ENCODE data around the gene LCK.
"Not testable (repeated sequence)": the region's sequence is repeated elsewhere in the genome, so short reads cannot be mapped to it uniquely, and the experiment has no call there.

Gene LCK

GRCh38 chr1:32240140-32240951, 10.7 kb upstream of the LCK start:
- peak; percentile 34 for DNase-seq

DNA sequence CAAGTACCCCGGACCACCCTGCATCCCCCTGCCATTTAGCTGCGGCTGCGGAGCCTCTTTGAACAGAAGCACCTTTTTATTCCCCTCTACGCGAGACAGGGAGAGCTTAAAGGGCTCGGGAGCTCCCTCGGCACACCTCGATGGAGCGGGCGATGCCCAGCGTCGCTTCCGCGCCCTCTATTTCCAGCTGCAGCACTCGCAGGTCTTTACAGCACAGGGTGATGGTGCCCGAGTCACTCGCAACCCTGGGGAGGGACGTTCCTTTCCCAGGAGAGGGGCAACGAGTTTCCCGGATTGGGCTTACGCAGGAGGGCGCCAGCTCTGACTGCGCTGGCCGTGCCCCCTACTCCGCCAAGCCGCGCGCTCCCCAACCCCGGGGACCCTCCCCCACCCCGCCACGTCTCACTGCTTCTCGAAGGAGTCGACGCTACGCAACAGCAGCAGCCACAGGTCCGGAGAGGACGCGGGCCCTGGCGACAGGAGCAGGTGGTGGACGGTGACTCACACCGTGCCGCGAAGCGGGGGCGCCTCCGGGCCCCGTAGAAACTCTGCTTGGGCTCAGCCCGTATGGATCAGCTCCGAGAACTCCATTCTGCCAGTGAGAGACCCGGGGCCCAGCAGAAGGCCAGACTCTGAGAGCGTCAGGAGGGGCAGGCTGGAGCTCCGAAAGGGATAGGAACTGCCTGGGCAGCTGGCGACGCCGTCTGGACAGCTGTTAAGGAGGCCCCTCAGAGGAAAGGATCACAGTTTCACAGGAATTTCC, 9.9 kb upstream of the LCK start:
- DNase-seq: no peak

DNA sequence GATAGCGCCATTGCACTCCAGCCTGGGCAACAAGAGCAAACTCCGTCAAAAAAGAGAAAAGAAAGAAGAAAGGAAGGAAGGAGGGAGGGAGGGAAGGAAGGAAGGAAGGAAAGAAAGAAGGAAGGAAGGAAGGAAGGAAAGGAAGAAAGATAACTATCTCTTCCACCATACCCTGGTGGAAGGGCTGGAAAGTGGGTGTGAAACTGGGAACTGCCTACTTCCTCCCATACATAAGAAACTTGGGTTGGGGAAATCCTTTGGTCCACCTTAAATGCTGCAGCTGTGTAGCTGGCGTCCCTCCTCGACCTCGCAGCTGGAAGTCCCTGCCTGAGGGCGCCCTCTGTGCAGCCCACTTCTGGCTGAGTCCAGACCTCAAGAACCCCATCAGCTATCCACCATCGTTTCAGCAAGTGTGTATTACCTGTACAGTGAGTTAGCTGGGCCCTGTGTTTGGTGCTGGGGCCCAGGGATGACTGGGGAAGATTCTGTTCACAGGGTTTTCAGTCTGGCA, 8.7 kb upstream of the LCK start:
- DNase-seq: no peak

GRCh38 chr1:32246888-32247273, 4.2 kb upstream of the LCK start, which contains the start of gene FAM167B:
Gene FAM167B, plus strand, starts transcription at chr1:32247222. Its CDS starts 200 bp downstream, at chr1:32247422.
- DNase-seq: no peak

- no peak for DNase-seq
Observed at GRCh38 chr1:32247452-32247851, 3.6 kb upstream of the LCK start.

DNA sequence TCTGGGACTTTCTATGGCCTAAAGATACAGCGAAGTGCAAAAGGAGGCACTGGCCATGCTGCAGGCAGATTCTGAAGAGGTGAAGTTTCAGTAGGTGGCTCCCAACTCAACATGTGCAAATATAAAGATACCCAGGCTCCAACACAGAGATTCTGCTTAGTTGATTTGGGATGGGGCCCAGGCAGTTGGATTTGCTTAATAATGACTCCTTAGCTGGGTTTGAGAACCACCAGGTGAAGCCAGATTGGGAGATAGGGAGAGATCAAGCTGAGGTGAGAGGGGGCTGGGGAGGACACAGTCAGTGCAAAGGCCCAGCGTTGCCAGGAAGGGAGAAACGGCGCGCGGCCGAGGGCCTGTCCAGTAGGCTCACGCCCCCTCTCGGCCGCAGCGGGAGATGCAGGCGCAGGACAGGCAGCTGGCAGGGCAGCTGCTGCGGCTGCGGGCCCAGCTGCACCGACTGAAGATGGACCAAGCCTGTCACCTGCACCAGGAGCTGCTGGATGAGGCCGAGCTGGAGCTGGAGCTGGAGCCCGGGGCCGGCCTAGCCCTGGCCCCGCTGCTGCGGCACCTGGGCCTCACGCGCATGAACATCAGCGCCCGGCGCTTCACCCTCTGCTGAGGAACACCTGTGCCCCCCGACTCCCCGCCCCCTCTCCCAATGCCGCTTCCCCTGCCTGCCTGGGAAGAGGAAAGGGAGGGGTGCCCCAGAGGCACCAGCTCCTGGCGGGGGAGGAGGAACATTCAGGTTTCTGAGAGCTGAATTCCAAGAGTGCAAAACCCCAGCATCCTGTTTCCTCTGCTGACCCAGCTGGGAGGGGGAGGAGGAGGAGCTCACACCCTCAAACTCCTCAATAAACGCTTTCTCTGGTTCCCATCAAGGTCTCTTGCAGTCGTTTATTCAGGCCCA, 2.8 kb upstream of the LCK start:
- peak; percentile 84 for DNase-seq

- DNase-seq: peak; percentile 82
Observed at GRCh38 chr1:32249831-32250525, 1.1 kb upstream of the LCK start.

GRCh38 chr1:32255072-32256071, 4.3 kb downstream of the LCK start:
- no peak for DNase-seq

GRCh38 chr1:32256473-32257226, 5.6 kb downstream of the LCK start:
- no peak for DNase-seq

DNA sequence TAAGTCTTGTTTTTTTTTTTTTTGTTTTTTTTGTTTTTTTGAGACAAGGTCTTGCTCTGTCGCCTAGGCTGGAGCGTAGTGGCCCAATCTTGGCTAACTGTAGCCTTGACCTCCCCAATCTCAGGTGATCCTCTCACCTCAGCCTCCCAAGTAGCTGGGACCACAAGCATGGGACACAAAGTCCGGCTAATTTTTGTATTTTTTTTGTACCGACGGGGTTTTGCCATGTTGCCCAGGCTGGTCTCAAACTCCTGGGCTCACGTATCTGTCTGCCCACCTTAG, 6.1 kb downstream of the LCK start:
- no peak for DNase-seq

DNA sequence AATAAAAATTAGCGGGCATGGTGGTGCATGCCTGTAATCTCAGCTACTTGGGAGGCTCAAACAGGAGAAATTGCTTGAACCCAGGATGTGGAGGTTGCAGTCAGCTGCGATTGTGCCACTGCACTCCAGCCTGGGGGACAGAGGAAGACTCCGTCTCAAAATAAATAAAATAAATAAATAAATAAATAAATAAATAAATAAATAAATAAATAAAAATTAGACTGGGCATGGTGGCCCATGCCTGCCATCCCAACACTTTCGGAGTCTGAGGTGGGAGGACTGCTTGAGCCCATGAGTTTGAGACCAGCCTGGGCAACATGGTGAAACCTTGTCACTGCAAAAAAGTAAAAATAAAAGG, 12.2 kb downstream of the LCK start:
- DNase-seq: not testable (repeated sequence)

DNA sequence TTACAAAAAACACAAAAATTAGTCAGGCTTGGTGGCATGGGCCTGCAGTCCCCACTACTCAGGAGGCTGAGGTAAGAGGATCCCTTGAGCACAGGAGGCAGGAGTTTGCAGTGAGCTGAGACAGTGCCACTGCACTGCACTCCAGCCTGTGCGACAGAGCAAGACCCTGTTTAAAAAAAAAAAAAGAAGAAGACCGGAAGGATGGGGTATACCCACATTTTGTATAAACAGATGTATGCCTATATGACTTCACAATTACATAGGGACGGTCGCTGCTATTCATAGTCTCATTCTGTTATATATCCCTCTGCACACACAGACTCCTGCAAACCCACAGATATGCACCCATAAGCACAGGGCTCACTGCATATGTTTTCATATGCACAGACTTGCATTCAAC, 12.7 kb downstream of the LCK start:
- DNase-seq: no peak

GRCh38 chr1:32265846-32266245, 14.8 kb downstream of the LCK start:
- DNase-seq: no peak

GRCh38 chr1:32266921-32267591, 16.0 kb downstream of the LCK start:
- no peak for DNase-seq

GRCh38 chr1:32269744-32270143, 18.7 kb downstream of the LCK start:
- DNase-seq: no peak

GRCh38 chr1:32272557-32273390, 21.7 kb downstream of the LCK start:
- DNase-seq: no peak

- peak; percentile 86 for DNase-seq
Observed at GRCh38 chr1:32273391-32274208, 22.5 kb downstream of the LCK start.
